Left hindlimb (tissue), 1 donor: Measurements from ENCODE around the gene NIT1.
A peak's percentile ranks its signal among the peaks of the same experiment; 100 is the strongest.

Source experiments
- DNase-seq: peaks from one replicate; pipeline ENCODE4 v3.0.0-alpha.2; 2018

NIT1 gene

GRCh38 chr1:161085165-161085564 is 32.7 kb upstream of the NIT1 start:
- DNase-seq: no peak

GRCh38 chr1:161086457-161086856 is 31.4 kb upstream of the NIT1 start:
- DNase-seq: no peak

- DNase-seq: no peak
These were observed 29.3 kb upstream of the NIT1 start for GRCh38 chr1:161088587-161089110.

- no peak for DNase-seq
These were observed 28.5 kb upstream of the NIT1 start, which contains the start of gene NECTIN4 for GRCh38 chr1:161089251-161089924. TSS of gene NECTIN4 (minus strand) at chr1:161089558. CDS start at chr1:161089296, 262 bp downstream.

- DNase-seq: no peak
These were observed 28.0 kb upstream of the NIT1 start for GRCh38 chr1:161089938-161090337.

GRCh38 chr1:161090617-161091016 is 27.3 kb upstream of the NIT1 start:
- no peak for DNase-seq

- DNase-seq: no peak
These were observed 26.8 kb upstream of the NIT1 start for GRCh38 chr1:161091093-161091492.

- DNase-seq: no peak
These were observed 26.0 kb upstream of the NIT1 start for GRCh38 chr1:161091796-161092507.

GRCh38 chr1:161092621-161093028 is 25.3 kb upstream of the NIT1 start:
- no peak for DNase-seq

GRCh38 chr1:161094481-161094880 is 23.4 kb upstream of the NIT1 start:
- no peak for DNase-seq

- DNase-seq: no peak
These were observed 22.7 kb upstream of the NIT1 start for GRCh38 chr1:161095230-161095629.

- DNase-seq: no peak
These were observed 21.9 kb upstream of the NIT1 start for GRCh38 chr1:161096015-161096414.

GRCh38 chr1:161096530-161096929 is 21.4 kb upstream of the NIT1 start:
- DNase-seq: peak; percentile 48

- peak; percentile 83 for DNase-seq
These were observed 19.5 kb upstream of the NIT1 start, which contains the start of gene KLHDC9 for GRCh38 chr1:161098210-161099068. TSS of gene KLHDC9 (plus strand) at chr1:161098361. CDS start at chr1:161098536, 175 bp downstream.

GRCh38 chr1:161099090-161099802 is 18.7 kb upstream of the NIT1 start:
- DNase-seq: no peak

GRCh38 chr1:161100556-161100955 is 17.3 kb upstream of the NIT1 start:
- no peak for DNase-seq

- DNase-seq: no peak
These were observed 11.5 kb upstream of the NIT1 start for GRCh38 chr1:161106431-161106830.

GRCh38 chr1:161111117-161111516 is 6.8 kb upstream of the NIT1 start:
- no peak for DNase-seq

GRCh38 chr1:161111527-161111926 is 6.4 kb upstream of the NIT1 start:
- no peak for DNase-seq

GRCh38 chr1:161113915-161114314 is 4.0 kb upstream of the NIT1 start:
- no peak for DNase-seq

GRCh38 chr1:161114556-161114955 is 3.3 kb upstream of the NIT1 start:
- no peak for DNase-seq

- DNase-seq: no peak
These were observed 2.7 kb upstream of the NIT1 start for GRCh38 chr1:161115132-161115711.
